K562 (cell line): Measurements from ENCODE around the gene KRTAP10-9. TPM values are rescaled to one million over a fixed set of nuclear protein-coding genes. Genes with fewer than 3 reads are reported as not detected.

Experiments used
- ATAC-seq: fragments of 200-7000 bp; cut with Tn5 transposase; 3 replicates; pipeline ENCODE4 v1.9.1; 2020; ENCODE audit warnings: moderate library complexity
- BruUV-seq: library from RNA; stranded (reverse); fragments of 400-500 nt; replicated peaks from 2 replicates; lab custom pipeline; 2021; lab: Mats Ljungman, UMichigan
- CTCF ChIA-PET: fragments of 300-600 bp; formaldehyde crosslinking; extraction: SDS; loops from one replicate; lab custom pipeline; 2021; ENCODE audit warnings: low intra/inter-chr PET ratio; lab: Yijun Ruan, JAX
- POLR2A ChIA-PET: fragments of 300-600, 350-650 bp; sonication (Branson Sonifier 250); formaldehyde crosslinking; extraction: SDS; loops from one replicate; lab custom pipeline; 2021; ENCODE audit warnings: antibody characterized with exemption, inconsistent platforms; lab: Yijun Ruan, JAX
- DNase-seq, 4 experiments: peaks; one replicate each; pipeline versions ENCODE4 v3.0.0 to v3.0.0-alpha.2; 2011 to 2018; ENCODE audit warnings: low spot score in 3 of 4, mixed read lengths in 3 of 4; ENCODE audit errors: extremely low read depth in 1 of 4
- FAIRE-seq: peaks from 2 replicates; lab custom pipeline; 2011; peaks lifted over from hg19 to GRCh38; lab: Jason Lieb, UNC
- H2AFZ ChIP-seq: 2 replicates; pipeline ENCODE4 v1.6.0; 2011; ENCODE audit warnings: low read depth, low read length, control low read depth, inconsistent platforms
- H3K27ac ChIP-seq: fragments of 200-600 bp; 3 replicates; pipeline ENCODE4 v1.8.0; 2011; ENCODE audit warnings: low read depth, mild to moderate bottlenecking, control low read depth, inconsistent platforms, low read length, moderate library complexity, mixed read lengths; ENCODE audit errors: extremely low read depth
- H3K27me3 ChIP-seq, 2 experiments: fragments of 300-600 bp in 1 of 2; 2 replicates in 1 of 2; 3 replicates in 1 of 2; pipeline versions ENCODE4 v1.6.0 to v1.8.0; 2011; ENCODE audit warnings: inconsistent platforms in 2 of 2, low read length in 2 of 2, mild to moderate bottlenecking in 1 of 2, mixed read lengths in 1 of 2, moderate library complexity in 1 of 2; ENCODE audit not compliant: control insufficient read depth in 2 of 2, insufficient read depth in 2 of 2
- H3K36me3 ChIP-seq: fragments of 300-600 bp; 3 replicates; pipeline ENCODE4 v1.8.0; 2011; ENCODE audit warnings: mild to moderate bottlenecking, low read length, inconsistent platforms; ENCODE audit not compliant: control insufficient read depth, insufficient read depth
- H3K4me1 ChIP-seq, 2 experiments: fragments of 200-600 bp in 1 of 2; replicated peaks in 1 of 2; 2 replicates in 1 of 2; 3 replicates in 1 of 2; pipeline versions ENCODE4 v1.5.1 to v1.8.0; 2011; ENCODE audit warnings: inconsistent platforms in 2 of 2, low read length in 2 of 2, mild to moderate bottlenecking in 1 of 2, mixed read lengths in 1 of 2, moderate library complexity in 1 of 2; ENCODE audit not compliant: control insufficient read depth in 2 of 2, insufficient read depth in 2 of 2
- H3K4me2 ChIP-seq: 2 replicates; pipeline ENCODE4 v1.6.1; 2011; ENCODE audit warnings: low read length, control low read depth, inconsistent platforms, mixed read lengths; ENCODE audit not compliant: insufficient read depth
- H3K4me3 ChIP-seq: fragments of 200-600 bp; sonication (generic), shearing (Covaris generic); 2 replicates; pipeline ENCODE4 v1.5.1; 2016; ENCODE audit warnings: control low read depth, inconsistent platforms
- H3K79me2 ChIP-seq: fragments of 200-600 bp; 3 replicates; pipeline ENCODE4 v1.8.0; 2011; ENCODE audit warnings: low read length, inconsistent platforms; ENCODE audit not compliant: control insufficient read depth, insufficient read depth
- H3K9ac ChIP-seq, 2 experiments: 2 replicates each; pipeline versions ENCODE4 v1.6.0 to v1.6.1; 2011; ENCODE audit warnings: low read depth in 2 of 2, low read length in 2 of 2, control low read depth in 1 of 2, inconsistent platforms in 1 of 2, mild to moderate bottlenecking in 1 of 2, mixed read lengths in 1 of 2; ENCODE audit not compliant: insufficient read depth in 1 of 2
- H3K9me1 ChIP-seq: one replicate; pipeline ENCODE4 v1.6.0; 2011; ENCODE audit warnings: inconsistent platforms, mild to moderate bottlenecking, low read length, moderate library complexity; ENCODE audit not compliant: control insufficient read depth, insufficient read depth
- H3K9me3 ChIP-seq: replicated peaks from 2 replicates; pipeline ENCODE4 v1.5.1; 2011; ENCODE audit warnings: low read depth, low read length, inconsistent platforms; ENCODE audit not compliant: control insufficient read depth, insufficient read depth
- H4K20me1 ChIP-seq: replicated peaks from 2 replicates; pipeline ENCODE4 v1.6.1; 2011; ENCODE audit warnings: low read length, inconsistent platforms, mixed read lengths; ENCODE audit not compliant: control insufficient read depth, insufficient read depth
- ATF7 ChIP-seq: fragments of 450-650 bp; IDR thresholded peaks from 2 replicates; pipeline ENCODE4 v1.7.1; 2014; ENCODE audit warnings: mild to moderate bottlenecking, moderate library complexity
- BACH1 ChIP-seq: fragments of 200-800 bp; sonication (Bioruptor generic); IDR thresholded peaks from 2 replicates; pipeline ENCODE4 v1.6.1; 2016; ENCODE audit warnings: missing genetic modification characterization, missing compliant biosample characterization
- BDP1 ChIP-seq: IDR thresholded peaks from 3 replicates; pipeline ENCODE4 v1.6.1; 2011; ENCODE audit not compliant: insufficient read length, insufficient read depth
- C11orf30 ChIP-seq: fragments of 450-650 bp; IDR thresholded peaks from 2 replicates; pipeline ENCODE4 v1.6.1; 2016; ENCODE audit warnings: low read depth, mild to moderate bottlenecking
- CC2D1A ChIP-seq: fragments of 450-650 bp; IDR thresholded peaks from 2 replicates; pipeline ENCODE4 v1.6.1; 2017; ENCODE audit warnings: mild to moderate bottlenecking
- CEBPZ ChIP-seq: fragments of 150-350 bp; IDR thresholded peaks from 2 replicates; pipeline ENCODE4 v1.6.1; 2014; ENCODE audit warnings: low read depth, mild to moderate bottlenecking, low read length, borderline replicate concordance
- HDAC8 ChIP-seq: fragments of 450-650 bp; IDR thresholded peaks from 2 replicates; pipeline ENCODE4 v1.6.1; 2016; ENCODE audit warnings: mild to moderate bottlenecking, missing genetic modification characterization, moderate library complexity, missing compliant biosample characterization
- KLF6 ChIP-seq: fragments of 250-450 bp; sonication (Bioruptor Pico); IDR thresholded peaks from 2 replicates; pipeline ENCODE4 v1.4.0; 2020; ENCODE audit warnings: mild to moderate bottlenecking, moderate library complexity, borderline replicate concordance
- MBD2 ChIP-seq: sonication (generic); IDR thresholded peaks from 2 replicates; pipeline ENCODE4 v1.6.1; 2016; ENCODE audit warnings: low read depth, borderline replicate concordance
- MCM7 ChIP-seq, 2 experiments: fragments of 450-650 bp; IDR thresholded peaks; 2 replicates each; pipeline ENCODE4 v1.6.1; 2016 to 2018
- SIN3B ChIP-seq: fragments of 450-650 bp; IDR thresholded peaks from 2 replicates; pipeline ENCODE4 v1.6.1; 2017; ENCODE audit warnings: low read depth, mild to moderate bottlenecking, moderate library complexity
- SLC30A9 ChIP-seq: fragments of 250-450 bp; sonication (Bioruptor Pico); IDR thresholded peaks from 2 replicates; pipeline ENCODE4 v1.8.0; 2022; ENCODE audit warnings: mild to moderate bottlenecking, moderate library complexity
- STAG1 ChIP-seq: sonication (generic); formaldehyde crosslinking; IDR thresholded peaks from 2 replicates; pipeline ENCODE4 v1.5.0; 2020; ENCODE audit warnings: missing genetic modification reagents, borderline replicate concordance
- TAF15 ChIP-seq: fragments of 200-400 bp; formaldehyde crosslinking; IDR thresholded peaks from 2 replicates; pipeline ENCODE4 v1.6.1; 2017; ENCODE audit warnings: mild to moderate bottlenecking, low read depth, low read length, moderate library complexity
- WGBS: fragments of 100-300 bp; shearing (Covaris generic); methylation state at CpG from one replicate; pipeline ENCODE4 v1.1.6; 2016; ENCODE audit warnings: low coverage, mixed read lengths; ENCODE audit not compliant: insufficient coverage; ENCODE audit errors: missing lambda C conversion rate; 5-methylcytosine and 5-hydroxymethylcytosine counted together
- in situ Hi-C: fragments of 300-500 bp; cut with MboI; formaldehyde crosslinking; loops from 4 replicates; pipeline ENCODE4 v1.15.0; 2018; ENCODE audit warnings: inconsistent platforms, mixed read lengths
- intact Hi-C: fragments of 100-400 bp; cut with micrococcal nuclease; formaldehyde crosslinking; loops from 2 replicates; pipeline ENCODE4 v1.14.2; 2022
- polyA plus RNA-seq, 8 experiments: library from polyadenylated mRNA; depleted of rRNA in 4 of 8; stranded (reverse) in 5 of 8; unstranded in 3 of 8; fragments of >200 nt; fragmentation: Nextera tagmentation in 2 of 8; fragmentation: Illumina TruSeq in 1 of 8; extraction: Ambion mirVana in 2 of 8; extraction: Trizol in 1 of 8; gene quantifications; 2 replicates each; pipeline versions ENCODE4 v1.2.1 to v1.2.3, GENCODE V29; 2011 to 2014; ENCODE audit warnings: inconsistent platforms in 1 of 8, missing spikeins in 1 of 8
- total RNA-seq, 7 experiments: library from RNA; depleted of rRNA in 6 of 7; stranded (reverse); fragments of >200 nt in 6 of 7; fragmentation: Illumina TruSeq in 2 of 7; extraction: Trizol in 2 of 7; gene quantifications; 2 replicates each; pipeline versions ENCODE4 v1.2.1 to v1.2.3, GENCODE V29; 2011 to 2021; ENCODE audit warnings: low replicate concordance in 1 of 7

Gene KRTAP10-9
- total and polyA plus RNA-seq, 9 of the 15 experiments (the other 6 are each of a cell fraction or from before 2014, with no cell fraction given), result not detected

DNA sequence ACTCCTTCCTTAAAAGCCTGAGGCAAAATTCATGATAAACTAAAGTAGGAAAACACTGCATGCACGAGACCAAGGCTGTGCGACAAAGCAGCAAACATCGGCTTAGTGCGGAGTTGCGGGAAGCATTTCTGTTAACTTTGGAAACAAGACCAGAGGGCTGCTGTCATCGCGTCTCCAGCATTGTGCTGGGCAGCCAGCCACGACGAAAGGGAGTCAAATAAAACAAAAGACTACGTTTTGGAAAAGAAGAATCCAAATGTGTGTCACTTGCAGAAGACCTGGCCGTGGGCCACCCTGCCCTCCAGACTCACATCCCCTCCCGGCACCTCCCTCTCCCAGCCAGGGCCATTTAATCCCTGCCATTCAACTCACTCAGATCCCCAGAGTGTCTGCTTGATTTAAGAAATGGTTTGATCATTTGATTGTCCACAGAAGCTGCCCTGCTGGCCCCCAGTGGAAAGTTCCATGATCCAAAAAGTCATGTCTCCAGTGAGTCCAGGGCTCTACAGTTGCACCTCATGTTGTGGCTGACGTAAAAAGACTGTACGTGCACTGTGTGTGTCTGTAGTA lies 16.9 kb downstream of the KRTAP10-9 start:
- FAIRE-seq (no peak), ATAC-seq (no peak), DNase-seq (no peak)
- Histone ChIP-seq H3K4me1 (no peaks in the 10 kb centered on the region), H3K79me2 (no peaks in the 10 kb centered on the region), H3K36me3 (no peaks in the 10 kb centered on the region), H2AFZ (no peak overlapping the region), H3K4me2 (no peak overlapping the region), H3K9ac (no peak overlapping the region), H3K4me3 (no peak overlapping the region), H3K27ac (no peak overlapping the region), H4K20me1 (no peaks in the 10 kb centered on the region), H3K9me3 (peaks cover 4% of the 10 kb centered on the region), H3K27me3 (peaks cover 0 to 22% of the 10 kb centered on the region in 2 experiments; a peak in 3 of 5 replicates), H3K9me1 (no peaks in the 10 kb centered on the region)
- TF ChIP-seq ATF7 (no peak), SLC30A9 (CRISPR knock-in tag) (no peak), MCM7 (IDR thresholded peaks at IDR 0.05) (no peak), HDAC8 (tag) (no peak), SIN3B (no peak), CC2D1A (no peak), STAG1 (CRISPR knock-in tag) (no peak), BACH1 (tag) (no peak), KLF6 (CRISPR knock-in tag) (no peak), CEBPZ (no peak), TAF15 (no peak), BDP1 (no peak), C11orf30 (no peak), MBD2 (no peak)
- ChIA-PET CTCF (no interaction called here), POLR2A (no interaction called here)
- under 1% methylated on average over 14 of the region's 14 CpGs for WGBS
- in situ Hi-C loops (no loop called here), intact Hi-C loops (no loop called here)
- no TSS peak for BruUV-seq
